K562 (cell line): ENCODE data around the gene EVI5L. TPM values are rescaled to one million over a fixed set of nuclear protein-coding genes. Genes with fewer than 3 reads are reported as not detected.

ENCODE experiments used
- E2F3 ChIP-seq: fragments of 250-450 bp; sonication (Bioruptor Pico); IDR thresholded peaks from 2 replicates; pipeline ENCODE4 v1.4.0; 2020; ENCODE audit warnings: mild to moderate bottlenecking
- NR3C1 ChIP-seq: sonication (generic); formaldehyde crosslinking; IDR thresholded peaks from 2 replicates; pipeline ENCODE4 v1.8.1; 2022; ENCODE audit warnings: missing genetic modification reagents
- RCOR1 ChIP-seq, 2 experiments: IDR thresholded peaks; 2 replicates each; pipeline ENCODE4 v1.6.1; 2012; ENCODE audit warnings: low read depth in 2 of 2, low read length in 2 of 2, borderline replicate concordance in 1 of 2, improper control_type of control experiment in 1 of 2
- RUNX1 ChIP-seq: sonication (generic); IDR thresholded peaks from 2 replicates; pipeline ENCODE4 v1.6.1; 2016; ENCODE audit warnings: antibody characterized with exemption, low read depth
- SUPT5H ChIP-seq: fragments of 450-650 bp; IDR thresholded peaks from 2 replicates; pipeline ENCODE4 v1.6.1; 2016
- TGIF2 ChIP-seq: sonication (generic); formaldehyde crosslinking; IDR thresholded peaks from 2 replicates; pipeline ENCODE4 v1.8.1; 2022; ENCODE audit warnings: mild to moderate bottlenecking, missing genetic modification reagents, moderate library complexity
- ZNF133 ChIP-seq: fragments of 250-450 bp; sonication (Bioruptor Pico); IDR thresholded peaks from 2 replicates; pipeline ENCODE4 v1.4.0; 2020; ENCODE audit warnings: mild to moderate bottlenecking
- ZNF184 ChIP-seq: sonication (generic); formaldehyde crosslinking; IDR thresholded peaks from 2 replicates; pipeline ENCODE4 v1.5.0; 2020; ENCODE audit warnings: missing genetic modification reagents
- polyA plus RNA-seq, 8 experiments: library from polyadenylated mRNA; depleted of rRNA in 4 of 8; stranded (reverse) in 5 of 8; unstranded in 3 of 8; fragments of >200 nt; fragmentation: Nextera tagmentation in 2 of 8; fragmentation: Illumina TruSeq in 1 of 8; extraction: Ambion mirVana in 2 of 8; extraction: Trizol in 1 of 8; gene quantifications; 2 replicates each; pipeline versions ENCODE4 v1.2.1 to v1.2.3, GENCODE V29; 2011 to 2014; ENCODE audit warnings: inconsistent platforms in 1 of 8, missing spikeins in 1 of 8
- total RNA-seq, 7 experiments: library from RNA; depleted of rRNA in 6 of 7; stranded (reverse); fragments of >200 nt in 6 of 7; fragmentation: Illumina TruSeq in 2 of 7; extraction: Trizol in 2 of 7; gene quantifications; 2 replicates each; pipeline versions ENCODE4 v1.2.1 to v1.2.3, GENCODE V29; 2011 to 2021; ENCODE audit warnings: low replicate concordance in 1 of 7
- TF ChIP-seq, protein P1 (sequence below): sonication (generic); formaldehyde crosslinking; IDR thresholded peaks from 2 replicates; pipeline ENCODE4 v1.8.0; 2022; ENCODE audit warnings: mild to moderate bottlenecking, missing genetic modification reagents
- TF ChIP-seq, protein P2 (sequence below), 2 experiments: IDR thresholded peaks; 2 replicates each; pipeline ENCODE4 v1.6.1; 2012; ENCODE audit warnings: improper control_type of control experiment in 2 of 2, low read depth in 2 of 2, low read length in 2 of 2, borderline replicate concordance in 1 of 2
- TF ChIP-seq, protein P3 (sequence below): fragments of 450-650 bp; IDR thresholded peaks from 2 replicates; pipeline ENCODE4 v1.6.1; 2016; ENCODE audit warnings: low read depth

The EVI5L gene
- total and polyA plus RNA-seq, 9 of the 15 experiments (the other 6 are each of a cell fraction or from before 2014, with no cell fraction given), result 0.69 to 1.8 (median 1.2) TPM; not detected in 2

DNA sequence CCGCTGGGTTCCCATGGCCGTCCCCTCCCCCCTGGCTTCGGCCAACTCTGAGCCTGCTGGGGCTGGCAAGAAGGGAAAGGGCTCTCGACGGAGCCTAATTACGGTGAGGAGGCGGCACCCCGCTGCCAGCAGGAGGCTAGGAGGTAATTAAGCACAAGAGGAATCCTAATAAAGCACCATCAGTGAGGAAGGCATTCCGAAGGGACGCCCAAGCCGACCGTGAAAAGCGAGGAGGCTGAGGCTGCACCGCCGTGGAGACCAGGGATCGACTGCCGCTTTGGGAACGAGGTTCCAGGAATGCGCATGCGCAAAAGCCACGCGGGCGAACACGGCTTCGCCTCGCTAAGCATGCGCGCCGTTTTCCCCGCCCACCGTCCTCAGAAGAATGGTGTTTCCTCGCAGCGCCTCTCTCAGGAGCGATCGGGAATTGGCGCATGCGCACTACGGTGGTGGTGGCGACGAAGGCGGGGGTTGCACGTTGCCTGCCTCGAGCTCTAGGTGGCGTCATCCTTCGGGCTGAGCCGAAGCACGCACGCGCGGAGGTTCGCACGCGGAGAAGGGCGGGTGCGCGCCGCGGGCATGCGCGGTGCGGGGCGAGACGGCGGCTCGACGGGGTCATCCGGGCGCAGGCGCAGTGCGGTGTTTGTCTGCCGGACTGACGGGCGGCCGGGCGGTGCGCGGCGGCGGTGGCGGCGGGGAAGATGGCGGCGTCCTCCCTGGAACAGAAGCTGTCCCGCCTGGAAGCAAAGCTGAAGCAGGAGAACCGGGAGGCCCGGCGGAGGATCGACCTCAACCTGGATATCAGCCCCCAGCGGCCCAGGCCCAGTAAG, 73.4 kb downstream of the EVI5L start, which contains the start of gene MAP2K7 (continued):
- TF ChIP-seq, protein P1, sequence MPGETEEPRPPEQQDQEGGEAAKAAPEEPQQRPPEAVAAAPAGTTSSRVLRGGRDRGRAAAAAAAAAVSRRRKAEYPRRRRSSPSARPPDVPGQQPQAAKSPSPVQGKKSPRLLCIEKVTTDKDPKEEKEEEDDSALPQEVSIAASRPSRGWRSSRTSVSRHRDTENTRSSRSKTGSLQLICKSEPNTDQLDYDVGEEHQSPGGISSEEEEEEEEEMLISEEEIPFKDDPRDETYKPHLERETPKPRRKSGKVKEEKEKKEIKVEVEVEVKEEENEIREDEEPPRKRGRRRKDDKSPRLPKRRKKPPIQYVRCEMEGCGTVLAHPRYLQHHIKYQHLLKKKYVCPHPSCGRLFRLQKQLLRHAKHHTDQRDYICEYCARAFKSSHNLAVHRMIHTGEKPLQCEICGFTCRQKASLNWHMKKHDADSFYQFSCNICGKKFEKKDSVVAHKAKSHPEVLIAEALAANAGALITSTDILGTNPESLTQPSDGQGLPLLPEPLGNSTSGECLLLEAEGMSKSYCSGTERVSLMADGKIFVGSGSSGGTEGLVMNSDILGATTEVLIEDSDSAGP, result no peak
- TF ChIP-seq RCOR1 (IDR thresholded peaks at IDR 0.05; ENCODE audit: borderline replicate concordance in 1 of 2, low read depth in 2 of 2, low read length in 2 of 2), result peak in 1 of 2 experiments; percentile 24; a peak in 1 of 4 replicates
- no peak for TF ChIP-seq NR3C1 (CRISPR knock-in tag)
- TF ChIP-seq E2F3, result no peak
- TF ChIP-seq, protein P2, sequence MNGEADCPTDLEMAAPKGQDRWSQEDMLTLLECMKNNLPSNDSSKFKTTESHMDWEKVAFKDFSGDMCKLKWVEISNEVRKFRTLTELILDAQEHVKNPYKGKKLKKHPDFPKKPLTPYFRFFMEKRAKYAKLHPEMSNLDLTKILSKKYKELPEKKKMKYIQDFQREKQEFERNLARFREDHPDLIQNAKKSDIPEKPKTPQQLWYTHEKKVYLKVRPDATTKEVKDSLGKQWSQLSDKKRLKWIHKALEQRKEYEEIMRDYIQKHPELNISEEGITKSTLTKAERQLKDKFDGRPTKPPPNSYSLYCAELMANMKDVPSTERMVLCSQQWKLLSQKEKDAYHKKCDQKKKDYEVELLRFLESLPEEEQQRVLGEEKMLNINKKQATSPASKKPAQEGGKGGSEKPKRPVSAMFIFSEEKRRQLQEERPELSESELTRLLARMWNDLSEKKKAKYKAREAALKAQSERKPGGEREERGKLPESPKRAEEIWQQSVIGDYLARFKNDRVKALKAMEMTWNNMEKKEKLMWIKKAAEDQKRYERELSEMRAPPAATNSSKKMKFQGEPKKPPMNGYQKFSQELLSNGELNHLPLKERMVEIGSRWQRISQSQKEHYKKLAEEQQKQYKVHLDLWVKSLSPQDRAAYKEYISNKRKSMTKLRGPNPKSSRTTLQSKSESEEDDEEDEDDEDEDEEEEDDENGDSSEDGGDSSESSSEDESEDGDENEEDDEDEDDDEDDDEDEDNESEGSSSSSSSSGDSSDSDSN (IDR thresholded peaks at IDR 0.05; ENCODE audit: borderline replicate concordance in 1 of 2, low read depth in 2 of 2, low read length in 2 of 2), result no peak
- peak; percentile 97 for TF ChIP-seq SUPT5H
- no peak for TF ChIP-seq TGIF2 (CRISPR knock-in tag)
- TF ChIP-seq, protein P3, sequence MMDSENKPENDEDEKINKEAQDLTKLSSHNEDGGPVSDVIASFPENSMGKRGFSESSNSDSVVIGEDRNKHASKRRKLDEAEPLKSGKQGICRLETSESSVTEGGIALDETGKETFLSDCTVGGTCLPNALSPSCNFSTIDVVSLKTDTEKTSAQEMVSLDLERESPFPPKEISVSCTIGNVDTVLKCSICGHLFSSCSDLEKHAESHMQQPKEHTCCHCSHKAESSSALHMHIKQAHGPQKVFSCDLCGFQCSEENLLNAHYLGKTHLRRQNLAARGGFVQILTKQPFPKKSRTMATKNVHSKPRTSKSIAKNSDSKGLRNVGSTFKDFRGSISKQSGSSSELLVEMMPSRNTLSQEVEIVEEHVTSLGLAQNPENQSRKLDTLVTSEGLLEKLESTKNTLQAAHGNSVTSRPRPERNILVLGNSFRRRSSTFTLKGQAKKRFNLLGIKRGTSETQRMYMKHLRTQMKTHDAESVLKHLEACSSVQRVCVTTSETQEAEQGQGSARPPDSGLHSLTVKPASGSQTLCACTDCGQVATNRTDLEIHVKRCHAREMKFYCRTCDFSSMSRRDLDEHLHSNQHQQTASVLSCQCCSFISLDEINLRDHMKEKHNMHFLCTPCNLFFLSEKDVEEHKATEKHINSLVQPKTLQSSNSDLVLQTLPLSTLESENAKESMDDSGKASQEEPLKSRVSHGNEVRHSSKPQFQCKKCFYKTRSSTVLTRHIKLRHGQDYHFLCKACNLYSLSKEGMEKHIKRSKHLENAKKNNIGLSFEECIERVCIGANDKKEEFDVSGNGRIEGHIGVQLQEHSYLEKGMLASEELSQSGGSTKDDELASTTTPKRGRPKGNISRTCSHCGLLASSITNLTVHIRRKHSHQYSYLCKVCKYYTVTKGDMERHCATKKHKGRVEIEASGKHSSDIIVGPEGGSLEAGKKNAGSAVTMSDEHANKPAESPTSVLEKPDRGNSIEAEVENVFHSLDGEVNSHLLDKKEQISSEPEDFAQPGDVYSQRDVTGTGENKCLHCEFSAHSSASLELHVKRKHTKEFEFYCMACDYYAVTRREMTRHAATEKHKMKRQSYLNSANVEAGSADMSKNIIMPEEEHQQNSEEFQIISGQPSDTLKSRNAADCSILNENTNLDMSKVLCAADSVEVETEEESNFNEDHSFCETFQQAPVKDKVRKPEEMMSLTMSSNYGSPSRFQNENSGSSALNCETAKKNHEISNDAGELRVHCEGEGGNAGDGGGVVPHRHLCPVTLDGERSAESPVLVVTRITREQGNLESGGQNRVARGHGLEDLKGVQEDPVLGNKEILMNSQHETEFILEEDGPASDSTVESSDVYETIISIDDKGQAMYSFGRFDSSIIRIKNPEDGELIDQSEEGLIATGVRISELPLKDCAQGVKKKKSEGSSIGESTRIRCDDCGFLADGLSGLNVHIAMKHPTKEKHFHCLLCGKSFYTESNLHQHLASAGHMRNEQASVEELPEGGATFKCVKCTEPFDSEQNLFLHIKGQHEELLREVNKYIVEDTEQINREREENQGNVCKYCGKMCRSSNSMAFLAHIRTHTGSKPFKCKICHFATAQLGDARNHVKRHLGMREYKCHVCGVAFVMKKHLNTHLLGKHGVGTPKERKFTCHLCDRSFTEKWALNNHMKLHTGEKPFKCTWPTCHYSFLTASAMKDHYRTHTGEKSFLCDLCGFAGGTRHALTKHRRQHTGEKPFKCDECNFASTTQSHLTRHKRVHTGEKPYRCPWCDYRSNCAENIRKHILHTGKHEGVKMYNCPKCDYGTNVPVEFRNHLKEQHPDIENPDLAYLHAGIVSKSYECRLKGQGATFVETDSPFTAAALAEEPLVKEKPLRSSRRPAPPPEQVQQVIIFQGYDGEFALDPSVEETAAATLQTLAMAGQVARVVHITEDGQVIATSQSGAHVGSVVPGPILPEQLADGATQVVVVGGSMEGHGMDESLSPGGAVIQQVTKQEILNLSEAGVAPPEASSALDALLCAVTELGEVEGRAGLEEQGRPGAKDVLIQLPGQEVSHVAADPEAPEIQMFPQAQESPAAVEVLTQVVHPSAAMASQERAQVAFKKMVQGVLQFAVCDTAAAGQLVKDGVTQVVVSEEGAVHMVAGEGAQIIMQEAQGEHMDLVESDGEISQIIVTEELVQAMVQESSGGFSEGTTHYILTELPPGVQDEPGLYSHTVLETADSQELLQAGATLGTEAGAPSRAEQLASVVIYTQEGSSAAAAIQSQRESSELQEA, result peak; percentile 90
- no peak for TF ChIP-seq ZNF133 (CRISPR knock-in tag)
- TF ChIP-seq RUNX1, result no peak
- no peak for TF ChIP-seq ZNF184 (CRISPR knock-in tag)
